Measurements from ENCODE around the gene CELF4. TPM values are rescaled to one million over a fixed set of nuclear protein-coding genes. Genes with fewer than 3 reads are reported as not detected.

The CELF4 gene
- total RNA-seq, 2 donors from 2014 or later = 3.3 to 4.7 TPM

GRCh38 chr18:37421341-37422077, 144.1 kb downstream of the CELF4 start:
- no peaks in the 10 kb centered on the region for H3K27me3 ChIP-seq
- no peak for DNase-seq
- no peak overlapping the region for H3K4me3 ChIP-seq
- no peak for ATAC-seq
- no peak overlapping the region for H3K27ac ChIP-seq
- no peaks in the 10 kb centered on the region for H3K36me3 ChIP-seq (replicated peaks in 1 of 2; ENCODE audit: insufficient read depth in 1 of 2, low read depth in 2 of 2)
- 61 to 66% methylated on average over 12 to 16 of the region's 16 CpGs for WGBS, 2 donors
- no peaks in the 10 kb centered on the region for H3K4me1 ChIP-seq
- no peak for TF ChIP-seq POLR2A (IDR thresholded peaks at IDR 0.05)
- TF ChIP-seq, protein P1, sequence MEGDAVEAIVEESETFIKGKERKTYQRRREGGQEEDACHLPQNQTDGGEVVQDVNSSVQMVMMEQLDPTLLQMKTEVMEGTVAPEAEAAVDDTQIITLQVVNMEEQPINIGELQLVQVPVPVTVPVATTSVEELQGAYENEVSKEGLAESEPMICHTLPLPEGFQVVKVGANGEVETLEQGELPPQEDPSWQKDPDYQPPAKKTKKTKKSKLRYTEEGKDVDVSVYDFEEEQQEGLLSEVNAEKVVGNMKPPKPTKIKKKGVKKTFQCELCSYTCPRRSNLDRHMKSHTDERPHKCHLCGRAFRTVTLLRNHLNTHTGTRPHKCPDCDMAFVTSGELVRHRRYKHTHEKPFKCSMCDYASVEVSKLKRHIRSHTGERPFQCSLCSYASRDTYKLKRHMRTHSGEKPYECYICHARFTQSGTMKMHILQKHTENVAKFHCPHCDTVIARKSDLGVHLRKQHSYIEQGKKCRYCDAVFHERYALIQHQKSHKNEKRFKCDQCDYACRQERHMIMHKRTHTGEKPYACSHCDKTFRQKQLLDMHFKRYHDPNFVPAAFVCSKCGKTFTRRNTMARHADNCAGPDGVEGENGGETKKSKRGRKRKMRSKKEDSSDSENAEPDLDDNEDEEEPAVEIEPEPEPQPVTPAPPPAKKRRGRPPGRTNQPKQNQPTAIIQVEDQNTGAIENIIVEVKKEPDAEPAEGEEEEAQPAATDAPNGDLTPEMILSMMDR (IDR thresholded peaks at IDR 0.05) = no peak
- no peaks in the 10 kb centered on the region for H3K9me3 ChIP-seq
- intact Hi-C loops (cut with DNase I) = no loop called here

DNA sequence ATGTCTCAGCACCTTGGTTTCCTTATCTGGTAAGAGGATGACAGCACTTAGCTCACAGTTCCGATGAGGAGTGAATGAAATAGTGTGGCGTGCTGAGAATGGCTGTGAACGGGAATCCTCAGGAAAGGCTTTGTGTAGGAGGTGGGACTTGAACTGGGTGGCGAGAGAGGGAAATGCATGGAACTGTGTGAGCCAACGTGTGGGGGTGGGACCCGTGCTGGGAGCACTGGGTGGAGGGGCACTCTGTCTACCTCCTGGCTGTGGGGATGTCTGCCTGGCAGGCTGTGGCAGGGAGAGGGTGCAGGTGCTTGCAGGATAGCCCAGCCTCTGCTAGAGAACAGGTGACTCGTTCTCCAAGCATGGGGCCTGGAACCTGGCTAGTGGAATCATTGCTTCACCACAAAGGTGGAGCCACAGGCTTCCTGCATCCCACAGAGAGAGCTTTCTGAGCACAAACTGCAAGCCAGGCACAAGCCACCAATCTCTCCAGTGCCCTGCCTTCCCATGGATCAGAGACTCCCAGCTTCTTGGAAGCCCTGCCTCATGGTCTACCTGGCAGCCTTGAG, 145.2 kb downstream of the CELF4 start:
- Histone ChIP-seq H3K36me3 (replicated peaks in 1 of 2; ENCODE audit: insufficient read depth in 1 of 2, low read depth in 2 of 2) (no peaks in the 10 kb centered on the region), H3K4me3 (no peak overlapping the region), H3K27me3 (no peaks in the 10 kb centered on the region), H3K27ac (no peak overlapping the region), H3K9me3 (no peaks in the 10 kb centered on the region), H3K4me1 (no peaks in the 10 kb centered on the region)
- DNase-seq (no peak), ATAC-seq (no peak)
- intact Hi-C loops (cut with DNase I) = no loop called here
- WGBS, 2 donors = 63 to 67% methylated on average over 7 of the region's 7 CpGs
- TF ChIP-seq, protein P1 (IDR thresholded peaks at IDR 0.05) = no peak
- TF ChIP-seq POLR2A (IDR thresholded peaks at IDR 0.05) = no peak

- WGBS, 2 donors = 73 to 77% methylated on average over 7 of the region's 7 CpGs
- H3K4me1 ChIP-seq = no peaks in the 10 kb centered on the region
- DNase-seq = no peak
- no peaks in the 10 kb centered on the region for H3K27me3 ChIP-seq
- H3K27ac ChIP-seq = no peak overlapping the region
- intact Hi-C loops (cut with DNase I) = no loop called here
- TF ChIP-seq POLR2A (IDR thresholded peaks at IDR 0.05) = no peak
- TF ChIP-seq, protein P1 (IDR thresholded peaks at IDR 0.05) = no peak
- no peak for ATAC-seq
- H3K4me3 ChIP-seq = no peak overlapping the region
- H3K36me3 ChIP-seq (replicated peaks in 1 of 2; ENCODE audit: insufficient read depth in 1 of 2, low read depth in 2 of 2) = no peaks in the 10 kb centered on the region
- H3K9me3 ChIP-seq = no peaks in the 10 kb centered on the region
These were observed 145.7 kb downstream of the CELF4 start for GRCh38 chr18:37419866-37420265.

DNA sequence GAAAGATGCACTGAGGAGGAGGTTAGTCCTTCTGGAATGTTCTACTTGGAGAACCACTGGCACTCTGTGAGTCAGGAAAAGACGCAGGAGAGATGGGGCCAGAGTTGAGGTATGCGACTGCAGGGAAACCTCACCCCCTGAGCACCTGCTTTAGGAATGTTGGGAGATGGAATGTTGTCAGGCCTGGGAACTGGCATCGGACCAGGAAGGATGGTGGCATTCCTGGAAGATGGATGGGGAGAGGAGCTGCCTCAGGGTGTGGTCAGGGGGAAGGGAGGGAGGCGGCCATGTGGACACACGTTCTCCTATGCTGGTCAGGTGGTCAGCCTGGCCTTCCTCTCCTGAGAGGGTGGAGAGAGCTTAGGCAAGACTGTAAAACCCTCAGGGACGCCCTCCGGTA, 146.3 kb downstream of the CELF4 start:
- WGBS, 2 donors = 64 to 69% methylated on average over 7 of the region's 7 CpGs
- no peaks in the 10 kb centered on the region for H3K36me3 ChIP-seq (replicated peaks in 1 of 2; ENCODE audit: insufficient read depth in 1 of 2, low read depth in 2 of 2)

More for the DNA sequence above, 146.3 kb downstream of the CELF4 start:
- TF ChIP-seq, protein P1 (IDR thresholded peaks at IDR 0.05) = no peak
- TF ChIP-seq POLR2A (IDR thresholded peaks at IDR 0.05) = no peak
- no peak for ATAC-seq
- H3K4me1 ChIP-seq = no peaks in the 10 kb centered on the region
- no peaks in the 10 kb centered on the region for H3K27me3 ChIP-seq
- intact Hi-C loops (cut with DNase I) = no loop called here
- no peak overlapping the region for H3K4me3 ChIP-seq
- no peak overlapping the region for H3K27ac ChIP-seq
- H3K9me3 ChIP-seq = no peaks in the 10 kb centered on the region
- DNase-seq = no peak

Data from body of pancreas (tissue), 4 donors.